GM18507 (cell line): Measurements from ENCODE around the gene USP53.
A peak's percentile ranks its signal among the peaks of the same experiment; 100 is the strongest.
"Not testable (repeated sequence)": the region's sequence is repeated elsewhere in the genome, so short reads cannot be mapped to it uniquely, and the experiment has no call there.

Experiments
- DNase-seq: peaks from one replicate; pipeline ENCODE4 v3.0.0; 2011; ENCODE audit warnings: low read depth; ENCODE audit not compliant: insufficient read length; ENCODE audit errors: extremely low spot score
- FAIRE-seq: peaks from 2 replicates; lab custom pipeline; 2011; peaks lifted over from hg19 to GRCh38; lab: Jason Lieb, UNC

Gene USP53

DNA sequence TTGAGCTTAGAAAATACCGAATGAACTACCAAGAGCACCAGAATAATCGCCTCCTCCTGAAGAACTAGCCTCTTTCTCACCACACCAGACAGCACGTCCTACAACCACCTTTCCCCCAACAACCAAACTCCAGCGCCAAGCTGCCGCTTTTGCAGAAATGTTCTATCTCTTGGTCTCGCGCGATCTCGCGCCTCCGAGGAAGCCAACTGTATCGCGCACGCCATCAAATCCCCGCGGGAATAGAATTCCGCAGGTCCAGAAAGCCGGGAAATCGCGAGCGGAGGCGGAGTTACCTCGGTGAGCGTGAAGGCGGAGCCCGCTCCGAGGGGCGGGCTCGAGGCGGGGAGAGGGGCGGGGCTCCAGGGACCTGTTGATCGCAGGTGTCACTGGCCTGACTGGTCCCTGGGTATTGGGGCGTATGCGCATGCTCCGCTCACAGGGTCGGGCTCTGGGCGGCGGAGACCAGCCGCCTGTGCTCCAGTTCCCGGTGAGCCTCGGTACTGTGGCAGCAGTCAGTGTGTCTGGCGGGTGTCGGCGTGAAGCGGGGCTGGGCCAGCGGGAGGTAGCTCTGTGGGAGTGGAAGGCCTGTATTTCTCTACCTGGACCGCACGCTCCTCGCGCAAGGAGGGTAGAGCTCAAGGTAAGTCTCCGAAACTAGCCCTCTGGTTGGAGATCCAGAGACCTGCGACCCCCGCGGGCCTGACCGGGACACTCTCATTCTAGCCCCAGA is at the start of gene USP53:
Gene USP53, plus strand, starts transcription at position 480 of the 730 bp plus-strand sequence. CDS start 27,047 bp downstream, outside the sequence.
- FAIRE-seq (peak; percentile 91), DNase-seq (peak; percentile 81)

DNA sequence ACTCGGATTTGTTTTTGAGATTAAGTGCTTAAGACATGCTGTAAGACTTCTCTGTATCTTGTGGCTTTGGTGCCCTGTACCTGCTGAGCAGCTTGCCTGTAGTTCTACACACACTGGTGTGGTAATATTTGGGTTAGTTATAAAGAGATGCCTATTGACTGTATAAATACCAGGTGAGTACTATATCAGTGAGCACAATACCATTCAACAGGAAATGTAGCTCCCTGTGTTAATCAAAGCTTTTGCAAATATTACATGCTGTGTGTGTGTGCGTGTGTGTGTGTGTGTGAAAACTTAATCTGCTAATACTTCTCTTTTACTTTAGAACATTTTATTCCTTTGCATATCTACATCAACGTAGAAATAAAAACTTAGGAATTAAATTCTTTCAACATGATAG is 46.7 kb upstream of the USP53 start:
- FAIRE-seq (no peak), DNase-seq (no peak)

DNA sequence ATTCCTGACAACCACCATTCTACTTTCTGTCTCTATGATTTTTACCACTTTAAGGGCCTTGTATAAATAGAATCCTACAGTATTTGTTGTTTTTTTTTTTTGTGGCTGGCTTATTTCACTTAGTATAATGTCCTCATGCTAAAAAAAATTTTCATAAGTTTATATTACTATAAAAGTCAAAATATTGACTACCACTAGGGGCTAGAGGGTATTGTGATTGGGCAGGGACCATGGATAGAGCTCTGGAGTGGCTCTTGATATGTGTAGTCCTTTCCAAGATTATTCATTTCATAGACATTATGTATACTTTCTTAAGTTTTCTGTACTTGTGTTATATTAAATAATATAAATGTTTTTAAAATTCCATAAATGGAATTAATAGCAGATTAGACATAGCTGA is 42.3 kb upstream of the USP53 start:
- FAIRE-seq, result no peak
- no peak for DNase-seq

DNA sequence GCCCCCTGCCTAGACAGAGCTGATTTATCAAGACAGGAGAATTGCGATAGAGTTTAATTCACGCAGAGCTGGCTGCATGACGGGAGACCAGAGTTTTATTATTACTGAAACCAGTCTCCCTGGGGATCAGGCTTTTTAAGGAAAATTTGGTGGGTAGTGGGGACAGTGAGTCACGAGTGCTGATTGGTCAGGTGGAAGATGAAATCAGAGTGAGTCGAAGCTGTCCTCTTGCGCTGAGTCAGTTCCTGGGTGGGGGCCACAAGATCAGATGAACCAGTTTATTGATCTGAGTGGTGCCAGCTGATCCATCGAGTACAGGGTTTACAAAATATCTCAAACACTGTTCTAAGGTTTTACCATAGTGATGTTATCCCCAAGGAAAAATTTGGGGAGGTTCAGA is 40.3 kb upstream of the USP53 start:
- FAIRE-seq, result no peak
- DNase-seq, result no peak

DNA sequence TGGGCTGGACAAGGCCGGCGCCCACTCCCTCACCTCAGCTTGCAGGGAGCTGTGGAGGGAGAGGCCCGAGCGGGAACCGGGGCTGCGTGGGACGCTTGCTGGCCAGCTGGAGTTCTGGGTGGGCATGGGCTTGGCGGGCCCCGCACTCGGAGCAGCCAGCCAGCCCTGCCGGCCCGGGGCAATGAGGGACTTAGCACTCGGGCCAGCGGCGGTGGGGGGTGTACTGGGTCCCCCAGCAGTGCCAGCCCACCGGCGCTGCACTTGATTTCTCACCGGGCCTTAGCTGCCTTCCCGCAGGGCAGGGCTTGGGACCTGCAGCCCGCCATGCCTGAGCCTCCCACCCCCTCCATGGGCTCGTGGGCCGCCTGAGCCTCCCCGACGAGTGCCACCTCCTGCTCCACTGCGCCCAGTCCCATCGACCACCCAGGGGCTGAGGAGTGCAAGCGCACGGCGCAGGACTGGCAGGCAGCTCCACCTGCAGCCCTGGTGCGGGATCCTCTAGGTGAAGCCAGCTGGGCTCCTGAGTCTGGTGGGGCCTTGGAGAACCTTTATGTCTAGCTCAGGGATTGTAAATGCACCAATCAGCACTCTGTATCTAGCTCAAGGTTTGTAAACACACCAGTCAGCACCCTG is 38.7 kb upstream of the USP53 start:
- FAIRE-seq, DNase-seq: not testable (repeated sequence)

DNA sequence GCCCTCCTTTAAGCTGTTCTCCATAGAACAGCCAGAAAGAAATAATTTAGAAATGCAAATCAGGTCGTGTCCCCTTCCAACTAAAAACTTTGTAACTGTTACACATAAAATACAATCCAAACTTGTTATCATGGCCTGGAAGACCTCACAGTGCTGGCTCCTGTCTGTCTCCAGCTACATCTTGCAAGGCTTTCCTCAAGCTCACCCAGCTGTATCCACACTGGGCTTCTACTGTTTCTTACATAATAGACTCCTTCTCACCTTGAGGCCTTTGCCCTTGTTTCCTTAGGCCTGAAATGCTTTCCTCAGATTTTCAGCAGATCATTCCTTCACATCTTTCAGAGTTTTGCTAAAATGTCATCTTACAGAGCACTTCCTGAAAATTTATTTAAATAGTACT is 33.5 kb upstream of the USP53 start:
- FAIRE-seq (no peak), DNase-seq (no peak)

DNA sequence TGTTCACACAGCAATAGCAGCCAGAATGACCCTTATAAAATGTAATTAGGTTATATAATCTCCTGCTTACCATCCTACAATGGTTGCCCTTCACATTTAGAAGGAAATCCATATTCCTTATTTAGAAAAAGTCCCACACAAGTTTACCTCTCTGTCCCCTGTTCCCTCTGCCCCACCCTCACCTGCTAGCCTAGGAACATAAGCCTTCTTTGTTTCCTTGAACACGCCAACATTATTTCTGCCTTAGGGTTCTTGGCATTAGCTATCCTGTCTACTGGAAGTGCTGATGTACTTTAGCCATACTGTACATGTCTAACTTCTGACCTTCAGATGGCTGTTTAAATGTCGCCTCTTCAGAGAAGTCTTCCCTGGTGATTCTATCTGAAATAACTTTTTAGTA is 28.4 kb upstream of the USP53 start:
- FAIRE-seq (no peak), DNase-seq (no peak)

DNA sequence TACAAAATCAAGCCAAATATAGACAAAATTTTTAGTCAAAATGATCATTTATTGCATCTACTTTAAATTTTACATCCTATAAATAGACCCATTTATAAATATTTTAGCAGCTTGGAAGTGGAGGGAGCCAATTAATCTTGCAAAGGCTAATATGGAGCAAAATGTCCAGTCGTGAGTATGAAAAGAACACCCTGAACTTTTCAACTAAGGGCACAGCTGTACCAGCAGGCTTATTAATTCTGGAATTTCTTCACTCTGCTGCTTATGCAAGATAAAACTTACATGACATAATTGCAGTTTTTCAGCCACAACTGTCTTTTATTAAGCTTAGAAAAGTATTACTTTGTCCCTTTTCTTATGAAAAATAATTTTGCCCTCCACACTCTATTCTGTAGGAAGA is 22.9 kb upstream of the USP53 start:
- DNase-seq (no peak), FAIRE-seq (no peak)

DNA sequence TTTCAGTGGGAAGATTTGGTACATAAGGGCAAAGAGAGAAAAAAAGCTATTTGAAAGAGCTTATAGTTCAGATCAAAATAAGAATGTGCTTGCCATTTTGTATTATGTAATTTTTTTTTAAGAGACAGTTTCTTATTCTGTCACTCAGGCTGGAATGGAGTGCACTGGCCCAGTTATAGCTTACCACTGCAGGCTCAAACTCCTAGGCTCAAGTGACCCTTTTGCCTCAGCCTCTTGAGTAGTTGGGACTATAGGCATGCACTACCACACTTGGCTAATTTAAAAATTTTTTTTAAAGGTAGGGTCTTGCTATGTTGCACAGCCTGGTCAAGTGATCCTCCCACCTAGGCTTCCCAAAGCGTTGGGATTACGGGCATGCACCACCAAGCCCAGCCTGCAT is 22.2 kb upstream of the USP53 start:
- FAIRE-seq, result no peak
- DNase-seq, result no peak

DNA sequence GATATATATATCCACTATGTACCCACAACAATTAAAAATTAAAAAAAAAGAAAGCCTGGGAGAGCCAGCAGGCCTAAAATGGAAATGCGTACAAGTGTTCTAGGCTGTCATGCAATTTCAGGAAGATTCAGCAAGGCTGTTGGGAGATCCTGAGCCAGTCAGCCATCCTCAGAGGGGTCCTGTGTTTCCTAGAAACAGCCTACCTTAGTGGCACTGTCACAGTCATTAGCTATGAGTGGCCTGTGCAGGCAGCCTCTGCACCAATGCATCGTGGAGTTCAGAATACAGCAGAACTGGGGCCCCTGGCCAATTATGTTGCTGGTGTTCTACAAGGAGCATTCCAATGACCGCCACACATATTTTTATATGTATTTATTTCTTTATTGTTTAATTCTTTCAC is 21.0 kb upstream of the USP53 start:
- no peak for DNase-seq

DNA sequence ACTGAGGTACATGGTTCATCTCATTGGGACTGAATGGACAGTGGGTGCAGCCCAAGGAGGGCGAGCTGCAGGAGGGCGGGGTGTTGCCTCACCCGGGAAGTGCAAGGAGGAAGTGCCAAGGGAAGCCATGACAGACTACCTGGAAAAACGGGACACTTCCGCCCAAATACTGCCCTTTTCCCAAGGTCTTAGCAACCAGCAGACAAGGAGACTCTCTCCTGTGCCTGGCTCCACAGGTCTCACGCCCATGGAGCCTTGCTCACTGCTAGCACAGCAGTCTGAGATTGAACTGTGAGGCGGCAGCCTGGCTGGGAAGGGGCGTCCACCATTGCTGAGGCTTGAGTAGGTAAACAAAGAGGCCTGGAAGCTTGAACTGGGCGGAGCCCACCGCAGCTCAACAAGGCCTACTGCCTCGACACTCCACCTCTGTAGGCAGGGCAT is 14.7 kb upstream of the USP53 start:
- DNase-seq (no peak), FAIRE-seq (no peak)

More for the DNA sequence above, 21.0 kb upstream of the USP53 start:
- FAIRE-seq, result no peak

DNA sequence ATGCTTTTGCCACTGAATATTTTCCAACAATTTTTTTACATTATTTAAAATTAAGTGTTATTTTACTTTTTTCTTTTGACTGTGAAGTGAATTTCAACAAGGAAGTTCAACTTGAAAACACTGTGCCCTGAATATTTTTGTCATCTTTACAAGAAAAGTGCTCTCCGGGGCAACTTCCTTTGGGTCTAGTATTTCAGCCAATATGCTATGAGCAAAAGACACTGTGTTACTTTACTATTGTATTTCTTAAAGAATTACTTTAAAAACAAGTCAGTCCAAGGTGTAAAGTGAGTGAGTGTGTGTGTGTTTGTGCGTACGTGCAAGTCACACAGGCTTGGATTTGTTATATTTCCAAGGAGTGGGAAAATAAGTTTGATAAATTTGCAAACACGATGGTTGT is 7.6 kb upstream of the USP53 start:
- DNase-seq, result no peak
- FAIRE-seq, result no peak

DNA sequence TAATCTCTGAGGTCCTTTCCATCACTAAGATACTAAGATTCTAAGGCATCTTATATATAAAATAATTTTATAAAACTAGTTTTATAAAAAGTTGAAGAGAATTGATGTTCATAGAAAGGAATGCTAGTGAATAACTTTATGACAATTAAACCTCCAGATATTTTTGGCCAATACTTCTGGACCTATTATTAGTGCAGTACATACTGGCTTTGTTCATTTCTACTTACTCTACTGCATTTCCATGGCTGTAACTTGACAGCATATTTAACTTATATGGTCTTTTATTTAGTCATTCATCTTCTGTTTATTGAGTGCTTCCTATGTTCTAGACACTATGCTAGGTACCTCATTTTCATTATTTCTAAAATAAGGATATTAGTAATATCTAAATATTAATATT is 6.8 kb upstream of the USP53 start:
- no peak for FAIRE-seq
- no peak for DNase-seq

DNA sequence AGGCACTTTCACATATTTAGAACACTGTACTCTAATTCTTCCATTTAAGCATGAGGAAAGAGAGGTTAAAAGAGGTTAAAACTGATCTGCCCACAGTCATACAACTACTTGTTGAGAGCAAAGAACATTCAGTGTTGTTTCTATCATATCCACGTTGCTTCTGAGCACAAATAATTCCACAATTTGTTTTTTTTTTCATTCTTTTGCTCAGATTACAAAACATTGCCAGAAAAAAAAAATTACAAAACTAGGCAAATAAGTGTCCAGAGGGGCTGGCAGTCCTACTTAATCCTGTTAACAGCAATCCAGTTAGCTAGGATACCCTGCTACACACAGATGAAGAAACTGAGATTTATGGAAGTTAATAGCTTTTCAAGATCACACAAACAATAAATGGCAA is 6.3 kb upstream of the USP53 start:
- FAIRE-seq, result no peak

DNA sequence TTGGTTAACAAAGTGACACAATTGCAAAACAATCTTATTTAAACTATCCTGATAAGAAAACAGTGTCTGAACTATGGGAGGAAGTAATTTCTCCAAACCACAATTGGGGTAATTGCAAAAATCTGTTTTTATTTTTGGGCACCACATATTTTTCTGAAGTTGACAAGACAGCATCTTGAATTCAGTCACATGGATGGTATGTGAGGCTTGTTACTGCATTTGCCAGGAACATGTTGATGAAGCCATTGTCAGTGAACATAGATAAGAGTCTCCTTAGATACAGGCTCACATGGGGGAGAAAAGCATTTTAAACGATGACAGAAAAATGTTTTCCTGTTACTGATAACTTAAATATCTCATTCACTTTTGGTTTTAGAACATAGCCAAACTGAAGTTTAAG is 5.5 kb upstream of the USP53 start:
- DNase-seq (no peak), FAIRE-seq (no peak)

More for the DNA sequence above, 6.3 kb upstream of the USP53 start:
- no peak for DNase-seq

DNA sequence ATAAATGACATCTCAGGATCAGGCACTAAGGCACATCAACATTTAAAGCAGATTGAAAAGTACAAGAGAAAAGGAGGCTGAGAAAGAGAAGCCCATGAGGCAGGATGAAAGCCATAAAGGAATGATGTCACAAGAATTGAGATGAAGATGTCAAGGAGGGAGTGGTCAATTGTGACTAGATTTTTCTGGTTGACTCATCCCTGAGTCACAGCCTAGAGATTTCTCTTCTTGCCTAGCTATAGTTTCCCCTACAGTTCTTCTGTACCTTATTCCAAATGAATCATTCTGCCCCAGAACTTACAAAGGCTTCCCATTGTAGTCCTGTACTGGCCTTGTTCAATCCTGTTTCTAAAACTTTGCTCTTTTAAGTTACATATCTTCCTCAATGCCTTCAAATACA is 3.4 kb upstream of the USP53 start:
- FAIRE-seq, result no peak
- DNase-seq, result no peak

DNA sequence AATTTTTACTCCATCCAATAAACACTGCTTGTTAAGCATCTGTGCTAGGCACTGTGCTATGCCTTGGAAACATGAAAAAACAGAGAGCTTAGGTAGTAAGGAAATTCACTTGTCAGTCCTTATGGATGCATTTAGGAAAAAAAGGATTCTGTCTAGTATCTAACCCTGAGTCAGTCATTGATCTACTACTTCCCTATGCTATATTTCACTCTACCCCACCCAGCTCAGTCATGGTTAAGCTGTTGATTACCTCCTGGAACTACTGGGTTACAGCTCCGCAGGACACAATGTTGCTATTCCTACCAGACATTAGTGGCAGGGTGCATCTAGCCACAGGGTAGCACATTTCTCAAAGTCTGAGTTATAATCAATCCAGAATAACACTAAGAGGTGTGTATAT is 2.9 kb upstream of the USP53 start:
- FAIRE-seq (no peak), DNase-seq (no peak)

DNA sequence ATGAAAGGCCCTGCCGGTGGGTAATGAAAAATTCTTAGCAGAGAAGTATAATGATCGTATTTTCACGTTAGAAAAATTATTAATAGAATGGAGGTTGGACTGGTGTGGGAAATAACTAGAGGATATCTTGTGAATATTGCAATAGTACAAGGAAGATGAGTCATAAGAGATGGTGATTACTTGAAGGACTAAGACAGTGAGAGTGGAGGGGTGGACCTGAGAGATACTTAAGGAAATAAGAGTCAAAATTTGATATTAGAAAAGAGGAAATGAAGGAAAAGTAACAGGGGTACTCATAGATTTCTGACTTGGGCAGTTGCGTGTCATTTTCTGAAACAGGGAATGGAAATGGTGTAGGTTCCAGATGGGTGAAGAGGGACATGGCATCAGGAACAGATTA is 1.7 kb upstream of the USP53 start:
- no peak for DNase-seq

DNA sequence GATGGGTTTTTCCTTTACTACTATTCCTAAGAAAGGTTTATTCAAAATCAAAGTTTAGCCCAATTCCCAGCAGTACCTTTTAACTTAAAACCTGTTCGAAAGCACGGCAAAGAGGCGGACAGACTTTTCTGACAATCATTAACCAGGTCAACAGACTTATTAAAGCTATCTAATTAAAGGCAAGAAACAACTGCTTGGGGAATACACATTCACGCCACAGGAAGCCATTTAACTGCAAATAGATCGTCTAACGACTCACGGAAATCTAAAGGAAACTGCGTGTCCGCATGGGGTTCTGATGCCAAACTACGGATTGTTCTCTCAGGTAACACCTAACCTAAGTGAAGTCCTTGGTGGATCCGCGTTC is 663 bp upstream of the USP53 start:
- FAIRE-seq (no peak), DNase-seq (no peak)

More for the DNA sequence above, 1.7 kb upstream of the USP53 start:
- no peak for FAIRE-seq

DNA sequence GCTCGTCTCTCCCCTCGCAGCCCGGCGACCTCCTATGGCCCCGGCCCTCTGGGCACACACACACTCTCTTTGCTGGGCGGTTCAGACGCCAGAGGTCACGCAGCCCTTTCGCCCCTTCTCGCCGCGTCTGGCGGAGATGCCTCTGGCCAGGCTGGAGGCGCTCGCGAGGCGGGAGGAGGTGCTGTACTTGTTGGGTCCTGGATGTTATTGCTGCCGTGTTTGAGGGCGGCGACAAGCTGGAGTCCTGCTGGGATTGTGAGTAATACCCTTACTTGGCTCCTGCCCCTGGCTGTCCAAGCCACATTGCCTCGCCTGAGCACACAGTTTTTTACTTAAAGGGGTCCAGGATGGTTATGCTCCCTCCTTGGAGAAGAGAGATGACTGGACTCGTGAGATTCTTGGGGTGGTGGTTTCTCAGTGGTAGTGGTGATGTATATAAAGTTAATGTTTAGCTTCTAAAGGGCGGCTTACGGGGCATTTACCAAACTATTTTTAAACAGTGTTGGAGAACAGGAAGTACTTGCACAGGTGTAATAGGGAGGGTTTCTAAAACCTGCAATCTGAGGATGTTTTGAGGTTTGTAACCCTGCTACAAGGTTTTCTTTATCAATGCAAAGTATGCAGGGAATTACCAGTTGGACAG is 572 bp downstream of the USP53 start:
- FAIRE-seq (peak; percentile 74), DNase-seq (peak; percentile 26)

DNA sequence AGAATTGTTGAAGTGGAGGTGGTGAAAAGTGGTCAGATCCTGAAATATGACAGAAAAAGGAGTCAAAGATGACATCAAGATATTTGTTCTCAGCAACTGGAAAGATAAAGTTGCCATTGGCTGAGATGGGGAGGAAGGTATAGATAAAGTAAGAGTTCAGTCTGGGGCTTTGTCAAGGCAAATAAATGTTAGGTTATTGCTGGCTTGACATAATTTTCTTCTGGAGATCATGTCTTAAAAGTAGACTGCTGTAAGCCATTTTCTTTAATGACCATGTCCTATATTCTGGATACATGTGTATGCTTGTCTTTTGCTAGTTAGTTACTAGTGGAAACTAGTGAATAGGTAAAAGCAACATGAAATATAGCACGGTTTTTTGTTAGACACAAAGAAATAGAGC is 5.6 kb downstream of the USP53 start:
- no peak for FAIRE-seq
- DNase-seq, result no peak
